GM21737 (cell line): Measurements from ENCODE around the gene IL17REL.

Experiments
- ATAC-seq: cut with Tn5 transposase; IDR thresholded peaks from one replicate; pipeline ENCODE4 v1.9.1; 2021; ENCODE audit warnings: mild to moderate bottlenecking, moderate library complexity; ENCODE audit not compliant: unreplicated experiment

Gene IL17REL

DNA sequence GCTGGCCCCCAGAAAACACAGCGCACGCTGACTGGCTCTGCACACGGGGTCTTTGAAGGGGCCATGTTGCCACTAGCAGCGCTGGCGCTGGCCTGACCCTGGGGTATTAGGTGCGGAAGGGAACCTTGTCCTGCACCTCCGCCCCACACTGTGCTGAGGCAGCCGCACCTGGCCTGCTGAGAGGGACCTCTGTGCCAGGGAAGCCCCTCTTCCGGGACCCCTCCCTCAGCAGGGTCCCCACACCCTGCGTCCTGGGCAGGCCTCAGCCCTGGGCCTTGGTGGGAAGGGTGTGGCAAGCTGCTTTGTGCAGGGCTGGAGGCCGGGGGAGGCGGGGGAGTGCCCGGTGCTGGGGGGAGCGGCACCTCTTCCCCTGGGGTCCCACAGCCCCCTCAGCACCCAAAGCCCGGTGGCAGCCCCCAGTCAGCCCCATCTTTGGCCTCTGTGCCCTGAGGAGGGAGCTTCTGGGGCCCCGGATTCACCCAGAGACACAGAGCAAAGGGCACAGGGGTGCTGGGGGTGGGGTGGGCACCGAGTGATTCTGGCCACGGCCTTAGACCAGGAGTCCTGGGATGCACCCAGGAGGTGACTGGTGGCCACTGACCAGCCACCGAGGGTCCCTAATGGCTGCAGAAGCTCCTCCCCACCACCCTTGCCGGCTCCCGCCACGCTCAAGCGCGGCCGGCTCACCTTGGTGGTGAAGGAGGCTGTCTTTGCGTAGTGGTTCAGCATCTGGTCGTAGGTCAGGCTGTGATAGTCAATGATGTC lies 34.1 kb upstream of the IL17REL start:
- ATAC-seq: no peak

DNA sequence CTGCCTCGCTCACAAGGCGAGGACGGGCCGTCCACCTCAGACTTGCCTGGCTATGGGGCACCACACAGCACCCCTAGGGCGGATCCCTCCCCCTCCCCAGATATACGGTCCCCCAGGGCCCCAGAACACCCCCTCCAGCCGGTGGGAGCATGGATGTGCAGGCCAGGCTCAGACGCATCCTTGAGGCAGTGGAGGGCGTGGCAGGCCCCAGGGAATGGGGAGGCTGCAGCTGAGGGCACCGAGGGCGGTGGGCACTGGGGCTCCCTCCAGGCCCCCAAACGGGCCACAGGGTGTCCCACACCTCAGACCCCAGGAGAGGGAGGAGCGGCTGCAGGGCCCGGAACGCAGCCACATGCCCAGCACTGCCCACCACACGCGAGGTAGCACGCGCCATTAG lies 33.5 kb upstream of the IL17REL start:
- ATAC-seq: no peak

- no peak for ATAC-seq
Measured at GRCh38 chr22:50045211-50046018, 32.9 kb upstream of the IL17REL start.

DNA sequence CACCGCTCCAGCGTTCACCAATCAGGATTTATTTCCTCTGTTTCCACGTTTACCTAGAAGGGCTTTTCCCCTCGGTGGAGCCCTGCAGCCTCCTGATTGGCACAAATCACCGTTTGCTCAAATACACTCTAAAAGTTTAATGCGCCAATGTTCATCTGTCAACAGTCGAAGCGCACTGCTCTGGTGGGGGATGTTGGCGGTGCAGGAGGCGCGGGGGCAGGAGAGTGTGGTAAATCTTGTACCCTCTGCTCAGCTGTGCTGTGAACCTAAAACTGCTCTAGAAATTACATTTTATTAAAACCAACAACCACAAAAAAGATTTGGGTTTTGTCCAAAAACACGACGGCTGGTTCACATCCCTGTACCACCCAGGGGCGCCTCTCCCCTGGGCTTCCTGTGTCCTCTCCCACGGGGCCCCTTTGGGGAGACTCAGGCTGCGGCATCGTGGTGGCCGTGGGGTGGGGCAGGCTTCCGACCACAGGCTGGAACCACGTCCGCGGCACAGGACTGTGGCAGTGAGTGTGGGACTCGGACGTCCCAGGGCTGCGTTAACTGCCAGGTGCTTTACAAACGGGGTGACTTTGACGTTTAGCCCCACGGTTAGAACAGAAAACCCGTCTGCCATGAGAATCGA lies 32.0 kb upstream of the IL17REL start:
- ATAC-seq: no peak

GRCh38 chr22:50041361-50042065 lies 28.9 kb upstream of the IL17REL start:
- ATAC-seq: no peak

GRCh38 chr22:50040717-50041116 lies 28.2 kb upstream of the IL17REL start:
- ATAC-seq: no peak

GRCh38 chr22:50039669-50040443 lies 27.3 kb upstream of the IL17REL start:
- ATAC-seq: no peak

DNA sequence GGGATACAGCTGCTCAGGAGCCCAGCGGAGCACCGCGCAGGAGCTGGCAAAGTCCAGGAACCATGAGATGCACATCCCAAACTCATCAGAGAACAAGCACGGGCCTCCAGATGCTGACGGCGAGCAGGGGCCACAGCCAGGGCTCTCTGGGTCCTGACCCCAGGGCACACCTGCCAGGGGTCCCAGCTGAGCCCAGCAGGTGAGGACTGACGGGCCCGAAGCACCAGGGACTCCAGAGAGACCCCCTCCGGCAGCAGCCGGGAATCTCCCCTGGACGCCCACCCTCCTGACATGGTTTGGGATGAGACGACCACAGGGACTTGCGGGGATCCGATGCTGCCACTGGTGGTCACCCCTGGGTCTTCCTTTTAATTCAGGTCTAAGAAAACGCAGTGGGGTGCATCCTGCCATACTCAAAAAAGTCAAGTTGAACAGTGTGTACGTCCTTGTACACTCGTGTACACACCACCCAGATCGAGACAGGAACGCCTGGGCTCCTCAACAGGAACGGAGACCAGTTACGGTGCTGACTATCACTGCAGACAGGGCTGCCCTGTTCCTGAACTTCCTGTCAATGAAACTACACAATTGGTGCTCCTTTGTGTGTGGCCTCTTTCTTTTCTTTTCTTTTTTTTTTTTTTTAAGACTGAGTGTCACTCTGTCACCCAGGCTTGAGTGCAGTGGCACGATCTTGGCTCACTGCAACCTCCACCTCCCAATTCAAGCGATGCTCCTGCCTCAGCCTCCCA lies 23.6 kb upstream of the IL17REL start:
- no peak for ATAC-seq

DNA sequence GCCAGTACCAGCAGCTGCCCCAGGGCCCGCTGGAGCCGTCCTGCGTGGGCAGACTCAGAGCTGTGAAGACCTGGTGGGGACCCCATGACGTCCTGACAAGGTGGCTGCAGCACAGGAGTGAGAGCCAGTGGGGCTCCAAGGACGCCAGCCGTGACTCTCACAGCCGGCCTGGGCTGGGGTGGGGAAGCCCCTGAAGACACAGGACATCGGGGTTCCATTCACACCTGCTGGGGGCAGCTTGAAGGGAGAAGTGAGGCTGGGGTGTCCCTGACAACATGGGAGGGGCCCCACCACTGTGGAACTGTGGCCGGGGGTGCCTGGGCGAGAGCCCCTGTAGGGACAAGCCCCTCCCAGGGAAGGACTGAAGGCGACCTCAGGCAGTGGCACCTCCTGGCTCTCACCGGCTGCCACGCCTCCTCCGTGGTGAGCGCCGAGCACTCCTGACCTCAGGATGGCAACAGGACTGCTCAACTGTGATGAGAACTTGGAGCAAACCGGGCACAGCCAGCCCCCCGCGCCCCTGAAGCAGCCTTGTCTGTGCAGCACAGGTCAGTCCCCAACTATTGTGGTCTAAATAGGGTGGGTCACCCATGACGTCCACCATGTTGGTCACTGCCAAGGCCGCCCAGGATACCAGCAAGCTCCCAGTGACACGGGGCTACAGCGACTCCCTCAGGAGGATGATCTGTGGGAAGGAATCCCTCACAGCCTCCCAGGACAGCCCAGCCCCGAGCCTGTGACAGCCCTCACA lies 22.7 kb upstream of the IL17REL start:
- no peak for ATAC-seq

GRCh38 chr22:50034126-50035081 lies 21.8 kb upstream of the IL17REL start:
- ATAC-seq: no peak

GRCh38 chr22:50032941-50033601 lies 20.5 kb upstream of the IL17REL start:
- no peak for ATAC-seq

DNA sequence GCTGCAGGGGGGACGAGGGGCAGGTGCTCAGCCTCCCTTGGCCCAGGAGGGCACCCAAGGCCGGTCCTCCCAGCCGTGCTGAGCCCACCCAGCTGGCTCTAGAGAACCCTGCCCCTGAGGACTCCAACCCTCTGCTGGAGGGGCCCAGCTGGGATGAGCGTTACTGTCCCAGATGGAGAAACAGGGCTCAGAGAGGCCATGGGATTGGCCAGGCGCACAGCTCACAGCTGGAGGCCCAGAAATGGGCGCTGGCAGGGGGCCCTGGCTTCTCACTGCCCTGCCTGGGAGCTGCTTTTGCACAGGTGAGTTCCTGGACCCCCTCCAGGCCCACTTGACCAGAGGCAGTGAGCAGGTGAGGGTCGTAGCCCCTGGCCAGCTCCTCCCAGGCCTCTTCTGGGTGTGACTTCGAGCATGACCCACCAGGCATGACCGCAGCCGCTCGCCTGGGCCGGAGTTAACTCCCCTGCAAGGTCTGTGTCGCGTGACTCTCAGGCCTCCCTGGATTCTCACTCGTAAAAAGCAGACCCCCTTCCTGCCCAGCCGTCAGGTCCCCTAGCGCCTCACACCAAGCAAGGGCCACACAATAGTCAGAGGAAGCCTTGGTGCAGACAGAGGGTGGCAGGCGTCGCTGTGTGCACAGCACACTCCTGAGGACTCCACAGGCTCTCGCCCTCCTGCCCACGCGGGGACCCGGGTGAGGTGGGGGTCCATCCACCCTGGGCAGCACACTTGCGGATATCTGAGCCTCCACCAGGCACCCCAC lies 19.7 kb upstream of the IL17REL start:
- no peak for ATAC-seq

DNA sequence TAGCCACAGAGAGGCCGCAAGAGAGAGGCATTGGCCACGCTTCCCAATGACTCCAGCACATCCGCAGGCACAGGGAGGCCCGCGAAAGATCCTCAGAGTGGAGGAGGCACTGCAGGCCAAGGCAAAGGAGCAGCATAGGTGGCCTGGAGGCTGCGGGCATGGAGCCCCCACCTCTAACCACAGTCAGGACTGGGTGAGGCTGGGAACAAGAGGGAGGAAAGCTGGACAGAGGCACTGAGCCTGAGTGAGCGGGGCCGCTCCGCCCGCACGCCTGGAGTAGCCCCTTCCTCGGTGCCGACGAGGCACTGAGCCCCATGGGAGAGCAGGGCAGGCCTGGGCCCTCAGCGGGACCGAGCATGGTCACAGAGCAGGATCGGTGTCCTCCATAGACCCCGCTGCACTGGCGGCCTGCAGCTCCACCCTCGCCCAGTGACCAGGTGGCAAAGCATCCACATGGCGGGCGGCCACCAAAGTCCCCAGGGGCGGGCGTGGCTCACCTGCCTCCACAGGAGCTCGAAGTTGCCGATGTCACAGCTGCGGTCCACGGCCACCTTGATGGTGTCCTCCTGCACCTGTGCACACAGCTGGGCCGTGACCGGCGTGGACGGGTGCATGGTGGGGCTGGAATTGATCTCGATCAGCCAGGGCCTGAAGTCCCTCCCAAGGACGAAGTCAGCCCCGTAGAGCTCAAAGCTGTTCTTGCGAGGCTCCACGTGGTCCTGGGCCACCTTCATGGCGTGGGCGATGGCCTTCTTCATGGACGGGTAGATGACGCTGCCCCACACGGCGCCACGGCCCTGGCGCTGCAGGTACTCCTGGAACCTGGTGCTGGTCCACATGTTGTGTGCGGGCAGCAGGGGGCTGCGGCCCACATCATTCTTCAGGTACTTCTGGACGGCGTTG lies 18.9 kb upstream of the IL17REL start:
- no peak for ATAC-seq

- peak; percentile 77 for ATAC-seq
Measured at GRCh38 chr22:50030297-50031188, 18.0 kb upstream of the IL17REL start.
